ENCODE measurements around the gene ATP10B.
"Not testable (repeated sequence)": the region's sequence is repeated elsewhere in the genome, so short reads cannot be mapped to it uniquely, and the experiment has no call there.

The ATP10B gene

GRCh38 chr5:160831801-160832200, 20.2 kb downstream of the ATP10B start:
- FAIRE-seq (no peak), DNase-seq (ENCODE audit: low spot score) (no peak)

DNA sequence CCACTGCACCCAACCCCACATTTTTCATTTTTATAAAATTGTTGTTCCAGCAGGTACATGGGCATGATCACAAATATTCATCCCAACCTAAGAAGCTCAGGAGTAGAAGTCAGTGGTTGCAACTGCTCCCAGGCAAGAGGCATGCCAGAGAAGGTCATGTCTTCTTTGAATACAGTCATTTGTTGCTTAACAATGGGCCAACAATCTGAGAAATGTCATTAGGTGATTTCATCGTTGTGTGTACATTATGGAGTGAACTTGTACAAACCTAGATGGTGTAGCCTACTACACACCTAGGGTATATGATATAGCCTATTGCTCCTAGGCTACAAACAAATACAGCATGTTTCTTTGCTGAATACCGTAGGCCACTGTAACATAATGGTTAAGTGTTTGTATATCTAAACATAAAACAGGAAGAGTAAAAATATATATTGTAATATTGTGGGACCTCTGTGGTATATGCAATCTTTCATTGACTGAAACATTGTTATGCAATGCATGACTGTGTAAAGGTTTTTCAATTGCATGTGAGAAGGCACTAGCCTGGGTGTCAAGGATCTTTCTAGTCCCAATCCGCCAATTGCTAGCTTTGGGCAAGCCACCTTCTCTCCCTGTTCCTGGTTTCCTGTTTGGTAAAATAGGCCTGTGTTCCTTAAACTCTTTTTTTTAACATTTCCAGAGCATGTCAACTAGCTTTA, 27.6 kb downstream of the ATP10B start:
- DNase-seq (ENCODE audit: low spot score) (no peak), FAIRE-seq (no peak)

GRCh38 chr5:160812996-160813395, 39.0 kb downstream of the ATP10B start:
- not testable (repeated sequence) for DNase-seq (ENCODE audit: low spot score); FAIRE-seq

- no peak for FAIRE-seq
Observed at GRCh38 chr5:160805376-160805775, 46.6 kb downstream of the ATP10B start.

GRCh38 chr5:160802592-160802991, 49.4 kb downstream of the ATP10B start:
- no peak for FAIRE-seq
- DNase-seq (ENCODE audit: low spot score) = no peak

More at GRCh38 chr5:160805376-160805775, 46.6 kb downstream of the ATP10B start:
- DNase-seq (ENCODE audit: low spot score) = no peak

DNA sequence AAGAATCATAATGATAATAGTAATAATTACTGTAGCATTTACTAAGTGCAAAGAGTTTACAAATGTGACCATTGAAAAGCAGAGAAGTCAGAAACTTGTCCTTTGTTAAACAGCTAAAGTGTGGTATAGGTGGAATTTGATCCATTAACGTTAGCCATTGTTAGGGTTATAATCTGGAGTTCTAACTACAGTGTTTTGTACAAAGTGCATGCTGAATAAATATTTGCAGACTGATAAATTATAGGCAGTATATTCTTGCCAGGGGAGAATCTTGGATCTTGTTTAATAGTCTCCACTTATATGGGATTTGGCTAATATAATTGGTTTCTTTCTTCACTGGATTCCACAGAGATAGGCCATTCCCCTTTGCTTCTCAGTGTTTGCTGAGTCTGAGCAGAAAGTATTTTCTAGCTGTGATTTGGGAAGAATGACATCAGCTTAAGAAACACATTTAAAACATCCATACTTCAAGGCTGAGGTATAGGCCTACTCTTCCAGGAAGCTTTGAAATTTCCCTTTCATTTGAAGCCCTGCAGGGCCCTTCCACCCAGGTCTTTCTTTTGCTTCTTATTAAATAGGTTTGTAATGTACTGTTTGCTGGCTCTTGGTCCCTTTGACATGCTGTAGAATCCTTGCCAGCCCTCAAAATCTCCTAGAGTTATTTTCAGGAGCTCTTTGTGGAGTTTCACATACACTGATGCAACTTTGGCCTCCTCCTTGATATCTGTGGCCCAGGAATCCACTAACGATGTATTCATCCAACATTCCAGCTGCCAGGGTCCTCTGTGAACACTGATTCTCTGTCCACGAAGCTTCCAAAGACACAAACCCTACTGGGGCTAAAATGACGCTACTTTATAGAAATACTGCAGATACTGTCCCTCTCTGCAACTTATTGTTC, 51.4 kb downstream of the ATP10B start:
- DNase-seq (ENCODE audit: low spot score) (no peak), FAIRE-seq (no peak)

GRCh38 chr5:160799184-160799583, 52.8 kb downstream of the ATP10B start:
- no peak for DNase-seq (ENCODE audit: low spot score)
- no peak for FAIRE-seq

GRCh38 chr5:160797020-160797419, 55.0 kb downstream of the ATP10B start:
- no peak for FAIRE-seq
- DNase-seq (ENCODE audit: low spot score) = no peak

DNA sequence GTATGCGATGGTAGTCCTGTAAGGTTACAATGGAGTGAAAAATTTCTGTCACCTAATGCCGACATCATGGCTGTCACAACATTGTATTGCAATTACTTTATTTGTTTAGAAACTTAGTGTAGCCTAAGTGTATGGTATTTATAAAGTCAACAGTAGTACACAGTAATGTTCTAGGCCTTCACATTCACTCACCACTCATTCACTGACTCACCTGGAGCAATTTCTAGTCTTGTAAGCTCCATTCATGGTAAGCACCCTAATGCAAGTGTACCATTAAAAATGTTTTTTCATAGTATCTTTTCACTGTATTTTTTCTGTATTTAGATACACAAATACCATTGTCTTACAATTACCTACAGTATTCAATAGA, 58.5 kb downstream of the ATP10B start:
- FAIRE-seq (no peak), DNase-seq (ENCODE audit: low spot score) (no peak)

- DNase-seq (ENCODE audit: low spot score) (no peak), FAIRE-seq (no peak)
Observed at GRCh38 chr5:160792732-160793529, 59.1 kb downstream of the ATP10B start.

GRCh38 chr5:160792281-160792680, 59.7 kb downstream of the ATP10B start:
- DNase-seq (ENCODE audit: low spot score) (no peak), FAIRE-seq (no peak)

DNA sequence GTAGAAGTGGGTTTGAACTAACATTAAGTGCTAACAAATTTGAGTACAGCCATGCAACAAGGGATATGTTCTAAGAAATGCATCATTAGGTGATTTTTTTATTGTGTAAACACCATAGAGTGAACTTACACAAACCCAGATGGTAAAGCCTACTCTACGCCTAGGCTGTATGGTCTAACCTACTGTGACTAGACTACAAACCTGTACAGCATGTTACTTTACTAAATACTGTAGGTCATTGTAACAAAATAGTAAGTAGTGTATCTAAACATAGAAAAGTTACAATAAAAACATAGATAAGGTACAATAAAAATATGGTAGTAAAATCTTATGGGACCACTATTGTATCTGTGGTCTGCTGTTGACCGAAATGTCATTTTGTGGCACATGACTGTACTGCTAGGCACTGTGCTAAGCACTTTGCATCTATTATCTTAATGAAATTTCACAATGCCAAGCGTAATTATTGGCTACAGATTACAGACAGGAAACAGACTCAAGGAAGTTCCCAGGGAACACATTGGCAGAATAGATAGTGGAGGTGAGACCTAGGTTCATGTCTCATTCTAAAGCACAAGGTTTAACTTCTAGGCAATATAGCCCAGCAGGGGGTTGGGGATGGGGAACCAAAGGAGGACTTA, 62.7 kb downstream of the ATP10B start:
- FAIRE-seq = no peak

GRCh38 chr5:160788102-160788660, 63.8 kb downstream of the ATP10B start:
- DNase-seq (ENCODE audit: low spot score) (no peak), FAIRE-seq (no peak)

More for the DNA sequence above, 62.7 kb downstream of the ATP10B start:
- DNase-seq (ENCODE audit: low spot score) = no peak

- DNase-seq (ENCODE audit: low spot score) = peak; percentile 15
- FAIRE-seq = no peak
Observed at GRCh38 chr5:160787240-160787639, 64.8 kb downstream of the ATP10B start.

GRCh38 chr5:160774666-160775315, 77.2 kb downstream of the ATP10B start:
- FAIRE-seq (no peak), DNase-seq (ENCODE audit: low spot score) (no peak)

GRCh38 chr5:160773646-160774410, 78.2 kb downstream of the ATP10B start:
- no peak for DNase-seq (ENCODE audit: low spot score)
- no peak for FAIRE-seq

GRCh38 chr5:160772854-160773253, 79.2 kb downstream of the ATP10B start:
- FAIRE-seq (no peak), DNase-seq (ENCODE audit: low spot score) (no peak)

DNA sequence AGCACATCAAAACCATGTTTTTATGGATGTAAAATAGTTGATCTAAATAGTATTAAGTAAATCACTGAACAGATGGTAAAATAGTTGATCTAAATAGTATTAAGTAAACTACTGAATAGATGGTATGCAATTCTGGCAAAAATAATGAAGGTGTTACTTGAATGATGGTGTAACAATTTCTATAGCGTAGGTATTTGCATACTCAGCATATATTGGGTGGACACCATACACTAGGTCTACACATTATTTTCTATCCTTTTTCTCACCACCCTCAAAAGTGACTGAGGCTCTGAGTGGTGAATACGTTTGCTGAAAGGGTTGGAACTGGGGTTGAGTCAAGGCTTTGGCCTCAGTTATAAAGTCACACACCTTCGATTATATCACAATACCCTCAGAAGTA, 81.3 kb downstream of the ATP10B start:
- no peak for FAIRE-seq
- no peak for DNase-seq (ENCODE audit: low spot score)

DNA sequence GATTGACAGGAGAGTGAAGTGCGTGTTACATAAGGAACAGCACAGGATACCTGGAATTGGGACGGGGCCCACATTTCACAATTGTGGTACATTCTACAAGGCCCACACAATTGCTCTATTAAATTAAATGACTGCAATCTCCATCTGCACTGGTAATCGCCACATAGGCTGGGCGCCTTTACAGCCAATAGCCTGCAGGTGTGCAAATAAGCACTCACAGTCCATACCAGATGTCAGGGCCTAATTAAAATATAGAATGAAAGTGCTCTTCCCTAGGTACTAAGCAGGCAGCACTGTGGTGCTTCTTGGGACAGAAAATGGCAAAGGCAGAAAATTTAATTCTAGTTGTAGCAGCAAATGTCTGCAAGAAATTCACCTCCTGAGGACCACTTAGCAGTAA, 82.7 kb downstream of the ATP10B start:
- DNase-seq (ENCODE audit: low spot score) (no peak), FAIRE-seq (no peak)

- no peak for DNase-seq (ENCODE audit: low spot score)
Observed at GRCh38 chr5:160767062-160767461, 84.9 kb downstream of the ATP10B start.

More at GRCh38 chr5:160767062-160767461, 84.9 kb downstream of the ATP10B start:
- no peak for FAIRE-seq

All from urothelium cell line (cell line).